Measurements from ENCODE around the gene MSANTD2.

MSANTD2 gene

GRCh38 chr11:124761301-124762104, 38.7 kb downstream of the MSANTD2 start:
- Histone ChIP-seq H3K4me2 (ENCODE audit: low read depth, low read length, poor library complexity, severe bottlenecking) (peak overlapping the region; percentile 60), H3K9me2 (replicated peaks; ENCODE audit: insufficient read depth, low read length) (no peaks in the 10 kb centered on the region), H3F3A (ENCODE audit: insufficient read depth) (no peaks in the 10 kb centered on the region), H3K9me3 (ENCODE audit: insufficient read depth, low read length) (no peaks in the 10 kb centered on the region), H3K79me2 (ENCODE audit: insufficient read depth, low read length) (no peaks in the 10 kb centered on the region), H2AFZ (ENCODE audit: low read depth, low read length, severe bottlenecking) (peak overlapping the region; percentile 66), H3K27ac (ENCODE audit: low read depth, low read length) (no peak overlapping the region), H3K9ac (ENCODE audit: low read length) (peak overlapping the region; percentile 63), H3K4me3 (ENCODE audit: insufficient read depth, low read length, poor library complexity, severe bottlenecking) (peak overlapping the region; percentile 61), H3K36me3 (ENCODE audit: low read length) (no peaks in the 10 kb centered on the region), H4K20me1 (ENCODE audit: low read depth, low read length) (no peaks in the 10 kb centered on the region), H3K27me3 (ENCODE audit: low read length) (no peaks in the 10 kb centered on the region)
- TF ChIP-seq, protein P1, sequence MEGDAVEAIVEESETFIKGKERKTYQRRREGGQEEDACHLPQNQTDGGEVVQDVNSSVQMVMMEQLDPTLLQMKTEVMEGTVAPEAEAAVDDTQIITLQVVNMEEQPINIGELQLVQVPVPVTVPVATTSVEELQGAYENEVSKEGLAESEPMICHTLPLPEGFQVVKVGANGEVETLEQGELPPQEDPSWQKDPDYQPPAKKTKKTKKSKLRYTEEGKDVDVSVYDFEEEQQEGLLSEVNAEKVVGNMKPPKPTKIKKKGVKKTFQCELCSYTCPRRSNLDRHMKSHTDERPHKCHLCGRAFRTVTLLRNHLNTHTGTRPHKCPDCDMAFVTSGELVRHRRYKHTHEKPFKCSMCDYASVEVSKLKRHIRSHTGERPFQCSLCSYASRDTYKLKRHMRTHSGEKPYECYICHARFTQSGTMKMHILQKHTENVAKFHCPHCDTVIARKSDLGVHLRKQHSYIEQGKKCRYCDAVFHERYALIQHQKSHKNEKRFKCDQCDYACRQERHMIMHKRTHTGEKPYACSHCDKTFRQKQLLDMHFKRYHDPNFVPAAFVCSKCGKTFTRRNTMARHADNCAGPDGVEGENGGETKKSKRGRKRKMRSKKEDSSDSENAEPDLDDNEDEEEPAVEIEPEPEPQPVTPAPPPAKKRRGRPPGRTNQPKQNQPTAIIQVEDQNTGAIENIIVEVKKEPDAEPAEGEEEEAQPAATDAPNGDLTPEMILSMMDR (IDR thresholded peaks at IDR 0.05; ENCODE audit: insufficient read depth, low read length, poor library complexity, severe bottlenecking): no peak
- peak; percentile 76; the same call in 1 of the 2 replicates for TF ChIP-seq EZH2phosphoT487 (conservative IDR thresholded peaks at IDR 0.05; ENCODE audit: low read length)

DNA sequence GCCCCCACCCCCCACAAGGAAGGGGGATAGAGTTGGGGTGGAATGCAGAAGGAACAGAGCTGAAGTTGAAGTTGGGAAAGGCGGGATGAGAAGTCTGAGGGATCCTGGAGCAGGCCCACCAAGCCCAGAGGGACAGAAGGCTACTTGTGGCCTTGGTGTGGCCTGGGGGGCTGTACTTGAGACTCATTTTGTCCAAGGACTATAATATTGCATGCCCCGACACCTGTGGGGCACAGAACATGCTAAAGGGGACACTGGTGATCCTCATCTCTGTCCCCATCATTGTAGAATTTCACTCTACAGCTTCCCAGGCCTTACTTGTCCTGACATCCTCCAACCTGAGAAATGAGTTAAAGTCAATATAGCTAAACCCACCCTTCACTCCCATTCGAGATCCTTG, 39.4 kb downstream of the MSANTD2 start:
- no peaks in the 10 kb centered on the region for H3K9me3 ChIP-seq (ENCODE audit: insufficient read depth, low read length)
- no peaks in the 10 kb centered on the region for H3K27me3 ChIP-seq (ENCODE audit: low read length)
- no peak overlapping the region for H3K27ac ChIP-seq (ENCODE audit: low read depth, low read length)
- no peaks in the 10 kb centered on the region for H3K79me2 ChIP-seq (ENCODE audit: insufficient read depth, low read length)
- no peaks in the 10 kb centered on the region for H3K9me2 ChIP-seq (replicated peaks; ENCODE audit: insufficient read depth, low read length)
- no peaks in the 10 kb centered on the region for H4K20me1 ChIP-seq (ENCODE audit: low read depth, low read length)
- H2AFZ ChIP-seq (ENCODE audit: low read depth, low read length, severe bottlenecking): no peak overlapping the region
- H3K4me3 ChIP-seq (ENCODE audit: insufficient read depth, low read length, poor library complexity, severe bottlenecking): no peak overlapping the region
- H3K36me3 ChIP-seq (ENCODE audit: low read length): no peaks in the 10 kb centered on the region
- TF ChIP-seq, protein P1 (IDR thresholded peaks at IDR 0.05; ENCODE audit: insufficient read depth, low read length, poor library complexity, severe bottlenecking): no peak
- TF ChIP-seq EZH2phosphoT487 (conservative IDR thresholded peaks at IDR 0.05; ENCODE audit: low read length): no peak
- H3K4me2 ChIP-seq (ENCODE audit: low read depth, low read length, poor library complexity, severe bottlenecking): no peak overlapping the region
- H3K9ac ChIP-seq (ENCODE audit: low read length): no peak overlapping the region
- no peaks in the 10 kb centered on the region for H3F3A ChIP-seq (ENCODE audit: insufficient read depth)

- no peak overlapping the region for H3K4me2 ChIP-seq (ENCODE audit: low read depth, low read length, poor library complexity, severe bottlenecking)
- H3K4me3 ChIP-seq (ENCODE audit: insufficient read depth, low read length, poor library complexity, severe bottlenecking): no peak overlapping the region
- no peak overlapping the region for H2AFZ ChIP-seq (ENCODE audit: low read depth, low read length, severe bottlenecking)
- no peaks in the 10 kb centered on the region for H3K79me2 ChIP-seq (ENCODE audit: insufficient read depth, low read length)
- no peaks in the 10 kb centered on the region for H3K9me2 ChIP-seq (replicated peaks; ENCODE audit: insufficient read depth, low read length)
- no peak overlapping the region for H3K9ac ChIP-seq (ENCODE audit: low read length)
- H3K27me3 ChIP-seq (ENCODE audit: low read length): no peaks in the 10 kb centered on the region
- no peak overlapping the region for H3K27ac ChIP-seq (ENCODE audit: low read depth, low read length)
- no peaks in the 10 kb centered on the region for H3F3A ChIP-seq (ENCODE audit: insufficient read depth)
- H3K9me3 ChIP-seq (ENCODE audit: insufficient read depth, low read length): no peaks in the 10 kb centered on the region
- no peaks in the 10 kb centered on the region for H4K20me1 ChIP-seq (ENCODE audit: low read depth, low read length)
- TF ChIP-seq, protein P1 (IDR thresholded peaks at IDR 0.05; ENCODE audit: insufficient read depth, low read length, poor library complexity, severe bottlenecking): no peak
- no peak for TF ChIP-seq EZH2phosphoT487 (conservative IDR thresholded peaks at IDR 0.05; ENCODE audit: low read length)
- no peaks in the 10 kb centered on the region for H3K36me3 ChIP-seq (ENCODE audit: low read length)
These were observed 40.0 kb downstream of the MSANTD2 start for GRCh38 chr11:124760205-124760652.
